Measurements from ENCODE around the gene HPDL.
A peak's percentile ranks its signal among the peaks of the same experiment; 100 is the strongest.

Gene HPDL

DNA sequence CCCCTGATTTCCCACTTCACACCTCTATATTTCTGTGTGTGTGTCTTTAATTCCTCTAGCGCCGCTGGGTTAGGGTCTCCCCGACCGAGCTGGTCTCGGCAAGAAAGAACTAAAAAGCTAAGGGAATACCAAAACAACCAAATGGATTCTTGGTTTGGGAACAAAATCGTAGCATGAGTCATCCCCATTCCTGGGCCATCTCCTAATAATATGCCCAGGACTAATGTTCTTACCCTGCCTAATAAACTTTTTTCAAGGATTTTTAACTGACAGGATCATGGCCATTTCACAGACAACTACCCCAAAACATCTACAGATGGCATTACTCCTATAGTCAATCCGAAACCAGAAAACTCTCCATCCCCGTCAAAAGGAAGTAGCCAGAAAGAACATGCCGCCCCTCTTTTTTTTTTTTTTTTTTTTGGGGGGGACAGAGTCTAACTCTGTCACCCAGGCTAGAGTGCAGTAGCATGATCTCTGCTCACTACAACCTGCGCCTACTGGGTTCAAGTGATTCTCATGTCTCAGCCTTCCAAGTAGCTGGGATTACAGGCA, 4.1 kb upstream of the HPDL start:
- DNase-seq (ENCODE audit: low spot score): no peak

DNA sequence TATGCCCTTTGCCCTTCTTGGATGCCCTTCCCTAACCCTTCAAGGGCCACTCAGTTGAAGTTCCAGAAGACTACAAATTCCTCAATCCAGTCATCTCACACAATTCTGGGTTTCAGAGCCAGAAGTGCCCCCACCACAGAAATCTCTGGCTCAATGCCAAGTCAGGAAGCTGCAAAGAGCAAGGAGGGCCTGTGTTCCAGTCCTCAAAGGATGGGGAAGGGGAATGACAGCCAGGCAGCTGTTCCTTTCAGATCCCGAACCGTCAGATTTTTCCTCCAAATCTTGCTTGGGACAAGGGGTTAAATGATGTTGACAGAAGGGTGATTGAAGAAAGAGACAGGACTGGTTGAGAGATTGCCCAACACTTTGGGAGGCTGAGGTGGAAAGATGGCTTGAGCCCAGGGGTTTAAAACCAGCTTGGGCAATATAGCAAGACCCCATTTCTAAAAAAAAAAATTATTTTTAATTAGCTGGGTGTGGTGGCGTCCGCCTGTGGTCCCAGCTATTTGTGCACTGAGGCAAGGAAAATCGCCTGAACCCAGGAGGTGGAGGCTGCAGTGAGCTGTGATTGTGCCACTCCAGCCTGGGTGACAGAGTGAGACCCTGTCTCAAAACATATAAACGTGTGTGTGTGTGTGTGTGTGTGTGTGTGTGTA, 716 bp upstream of the HPDL start:
- DNase-seq (ENCODE audit: low spot score): no peak

DNA sequence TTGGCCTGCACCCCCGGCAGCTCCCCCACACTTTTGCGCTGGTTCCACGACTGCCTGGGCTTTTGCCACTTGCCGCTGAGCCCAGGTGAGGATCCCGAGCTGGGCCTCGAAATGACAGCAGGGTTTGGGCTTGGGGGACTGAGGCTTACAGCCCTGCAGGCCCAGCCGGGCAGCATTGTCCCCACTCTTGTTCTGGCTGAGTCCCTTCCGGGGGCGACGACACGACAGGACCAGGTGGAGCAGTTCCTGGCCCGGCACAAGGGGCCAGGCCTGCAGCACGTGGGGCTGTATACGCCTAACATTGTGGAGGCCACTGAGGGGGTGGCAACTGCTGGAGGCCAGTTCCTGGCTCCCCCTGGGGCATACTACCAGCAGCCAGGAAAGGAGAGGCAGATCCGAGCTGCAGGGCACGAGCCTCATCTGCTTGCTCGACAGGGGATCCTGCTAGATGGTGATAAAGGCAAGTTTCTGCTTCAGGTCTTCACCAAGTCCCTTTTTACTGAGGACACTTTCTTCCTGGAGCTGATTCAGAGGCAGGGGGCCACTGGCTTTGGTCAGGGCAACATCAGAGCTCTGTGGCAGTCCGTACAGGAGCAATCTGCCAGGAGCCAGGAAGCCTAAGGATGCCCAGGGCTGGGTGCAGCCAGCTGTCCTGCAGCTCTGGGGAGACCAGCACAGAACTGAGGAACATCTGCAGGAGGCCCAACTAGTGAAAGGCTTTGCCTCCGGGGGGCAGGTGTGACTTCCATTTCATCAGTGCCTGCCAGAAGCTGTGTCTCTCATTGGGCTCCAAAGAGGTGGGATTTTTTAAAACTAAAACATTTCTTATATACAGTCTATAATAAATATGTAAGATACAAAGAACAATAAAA, 1.2 kb downstream of the HPDL start:
- DNase-seq (ENCODE audit: low spot score): no peak

DNA sequence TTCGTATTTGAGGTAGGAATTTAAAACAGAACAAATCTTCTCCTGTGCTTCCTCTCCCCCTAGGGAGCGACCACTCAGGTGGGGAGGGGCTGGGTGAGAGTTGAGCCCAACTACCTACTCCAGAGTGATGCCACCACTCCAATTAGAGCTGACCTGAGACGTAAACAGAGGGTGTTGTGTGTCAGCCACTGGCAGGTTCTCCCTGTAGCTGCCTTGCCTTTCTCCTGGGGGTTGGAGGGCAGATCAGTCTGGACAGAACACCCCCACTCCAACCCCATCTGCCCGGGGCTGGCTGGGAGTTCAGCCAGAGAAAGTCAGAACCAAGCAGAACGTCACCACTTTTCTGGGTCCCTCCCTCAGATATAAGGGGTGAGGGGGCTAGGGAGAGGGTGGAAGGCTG, 2.0 kb downstream of the HPDL start:
- no peak for DNase-seq (ENCODE audit: low spot score)

DNA sequence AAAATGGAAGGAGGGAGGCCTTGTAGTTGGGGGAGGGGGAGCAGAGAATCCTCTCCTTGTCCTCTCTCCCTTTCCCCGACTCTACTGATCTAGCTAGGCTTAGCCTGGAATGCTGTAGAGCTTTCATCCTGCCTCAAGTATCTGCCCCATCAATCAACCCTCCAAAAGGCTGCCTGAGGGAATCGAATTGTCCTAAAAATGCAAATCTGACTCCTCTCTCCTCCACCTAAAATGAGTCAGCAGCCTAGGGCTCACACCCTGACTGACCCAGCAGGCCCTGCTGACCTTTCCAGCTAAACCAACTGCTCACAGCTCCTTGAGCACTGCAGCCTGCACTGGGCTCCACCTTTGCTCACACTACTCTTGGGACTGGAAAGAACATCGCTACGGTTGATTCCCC, 2.8 kb downstream of the HPDL start:
- DNase-seq (ENCODE audit: low spot score): no peak

DNA sequence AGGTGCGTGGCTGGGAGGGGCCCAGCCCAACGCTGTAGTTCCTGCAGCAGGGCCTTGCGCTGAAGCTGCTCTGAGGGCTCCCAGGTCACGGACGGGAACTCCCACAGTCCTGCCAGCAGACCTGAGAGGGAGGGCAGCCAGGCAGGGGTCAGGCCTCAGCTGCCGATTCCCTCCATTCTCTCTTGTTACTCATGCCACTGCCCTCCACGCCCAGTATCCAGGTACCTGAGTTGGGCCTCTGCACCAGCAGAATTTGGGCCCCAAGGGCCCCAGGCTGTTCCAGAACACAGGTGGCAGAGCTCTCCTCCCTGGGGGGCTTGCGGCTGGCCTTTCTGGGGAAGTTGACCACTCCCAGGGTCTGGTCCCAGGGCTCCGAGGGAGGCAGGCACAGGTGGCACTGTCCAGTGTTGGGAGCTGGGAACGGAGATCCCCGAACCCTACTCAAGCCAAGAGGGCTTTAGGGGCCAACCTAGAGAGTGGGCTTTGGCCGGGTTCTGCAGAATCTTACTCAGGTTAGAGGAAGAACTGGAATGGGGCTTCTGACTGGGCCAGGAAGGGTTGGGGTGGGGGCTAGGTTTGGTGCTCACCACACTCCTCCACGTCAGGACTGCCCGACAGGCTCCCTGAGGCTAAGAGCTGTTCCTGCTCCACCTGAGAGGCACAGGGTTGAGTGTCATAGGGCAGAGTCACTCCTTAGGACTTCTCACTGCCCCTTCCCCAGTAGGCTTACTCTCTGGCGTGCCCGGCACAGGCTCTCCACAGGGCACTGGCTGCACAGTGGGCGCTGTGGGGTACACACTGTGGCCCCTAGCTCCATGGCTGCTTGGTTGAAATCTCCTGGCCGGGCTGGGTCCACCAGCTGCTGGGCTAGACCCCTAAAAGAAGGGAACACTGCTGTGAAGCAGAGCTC, 5.0 kb downstream of the HPDL start:
- DNase-seq (ENCODE audit: low spot score): no peak

DNA sequence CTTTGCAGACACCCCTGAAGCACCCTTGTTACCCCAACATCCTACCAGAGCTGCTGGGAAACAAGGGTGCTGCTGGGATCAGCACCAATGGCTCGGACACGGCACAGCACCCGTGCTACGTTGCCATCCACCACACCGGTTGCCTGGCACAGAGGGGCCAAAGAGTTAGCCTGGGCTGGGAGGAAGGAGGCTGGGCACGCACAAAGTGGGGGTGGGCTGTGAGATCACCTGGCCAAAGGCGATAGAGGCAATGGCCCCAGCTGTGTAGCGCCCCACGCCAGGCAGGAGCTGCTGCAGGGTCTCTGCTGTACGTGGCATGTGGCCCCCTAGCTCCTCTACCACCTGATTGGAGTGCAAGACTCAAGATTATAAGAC, 5.6 kb downstream of the HPDL start:
- no peak for DNase-seq (ENCODE audit: low spot score)

DNA sequence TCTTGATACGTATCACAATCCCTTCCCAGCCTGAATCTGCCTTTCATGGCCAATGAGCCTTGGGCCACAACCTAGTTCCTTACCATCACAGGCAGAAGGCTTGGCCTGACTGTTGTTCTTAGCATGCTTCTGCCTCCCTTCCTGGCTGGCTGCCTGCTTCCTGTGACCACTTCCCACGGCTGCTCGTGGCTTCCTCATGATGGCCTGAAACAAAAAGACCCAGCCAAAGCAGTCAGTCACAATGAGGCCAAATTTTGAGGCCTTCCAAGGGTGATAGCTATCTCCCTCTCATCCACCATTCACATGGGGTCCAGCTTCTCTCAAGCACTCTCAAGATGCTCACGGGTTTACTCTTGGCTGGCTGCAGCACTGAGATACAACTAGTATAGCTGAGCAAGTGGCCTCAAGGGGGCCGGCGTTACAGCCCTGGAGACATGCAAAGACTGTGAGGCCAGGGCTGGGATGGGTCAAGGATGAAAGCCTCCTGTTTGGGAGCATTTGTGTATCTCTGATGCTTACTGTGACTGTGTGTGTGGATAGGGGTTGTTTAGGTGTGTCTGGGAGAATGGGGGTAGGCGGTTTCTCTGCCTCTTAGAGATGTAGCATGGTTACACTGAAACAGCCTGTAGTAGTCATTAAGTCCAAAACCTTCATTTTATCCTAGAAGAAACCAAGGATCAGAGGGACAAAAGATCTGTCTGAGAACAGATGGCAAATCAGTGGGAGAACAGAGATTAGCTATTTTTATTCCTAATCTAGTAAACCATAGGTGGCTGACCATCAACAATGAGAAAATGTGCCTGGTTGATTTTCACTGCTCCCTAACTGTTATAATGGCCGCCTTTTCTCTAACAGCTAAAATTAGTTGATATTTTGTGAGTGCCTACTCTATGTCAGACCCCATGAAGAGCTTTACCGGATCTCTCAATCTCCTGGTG, 7.9 kb downstream of the HPDL start:
- DNase-seq (ENCODE audit: low spot score): no peak

DNA sequence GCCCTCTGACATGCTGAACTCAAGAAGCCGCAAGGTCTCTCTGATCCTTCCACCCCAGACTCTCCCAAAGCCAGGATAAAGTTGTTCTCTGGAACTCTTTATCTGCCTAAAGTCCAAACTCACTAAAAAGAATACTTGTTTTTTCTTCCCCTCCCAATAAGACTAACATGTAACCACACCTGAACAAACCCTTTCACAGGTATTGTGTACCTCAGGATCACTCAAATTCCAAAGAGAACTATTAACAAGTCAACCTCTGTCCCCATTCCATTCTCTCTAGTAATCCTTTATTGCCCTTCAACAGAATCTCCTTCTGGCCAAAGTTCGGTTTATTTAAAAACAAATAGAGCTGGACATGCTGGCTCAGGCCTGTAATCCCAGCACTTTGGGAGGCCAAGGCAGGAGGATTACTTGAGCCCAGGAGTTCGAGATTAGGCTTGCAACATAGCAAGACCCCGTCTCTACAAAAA, 9.2 kb downstream of the HPDL start:
- no peak for DNase-seq (ENCODE audit: low spot score)

DNA sequence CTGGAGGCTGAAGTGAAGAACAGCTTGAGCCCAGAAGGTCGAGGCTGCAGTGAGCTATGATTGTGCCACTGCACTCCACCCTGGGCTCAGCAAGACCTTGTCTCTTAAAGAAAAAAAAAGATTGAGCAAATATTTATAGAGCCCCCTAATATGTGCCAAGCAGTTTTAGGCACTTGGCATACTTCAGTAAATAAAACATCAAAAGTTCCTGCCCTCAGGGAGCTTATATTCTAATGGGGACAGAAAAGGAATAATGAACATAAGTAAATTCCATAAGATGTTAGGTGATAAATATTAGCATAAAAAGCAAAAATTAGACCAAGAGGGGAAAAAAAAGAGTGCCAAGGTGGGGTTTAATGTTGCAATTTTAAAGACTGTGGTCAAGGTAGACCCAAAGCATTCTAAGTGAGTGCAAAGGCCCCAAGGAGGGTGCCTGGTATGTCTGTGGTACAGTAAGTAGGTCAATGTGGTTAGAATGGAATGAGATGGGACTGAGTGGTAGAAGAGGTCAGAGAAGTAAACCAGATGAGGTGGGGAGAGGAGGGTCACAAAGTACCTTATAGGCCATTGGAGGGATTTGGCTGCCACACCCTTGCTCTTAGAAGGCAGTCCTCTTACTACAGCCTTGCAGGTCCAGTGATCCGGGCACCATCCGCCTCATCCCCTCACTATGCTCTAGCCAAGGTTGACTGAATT, 11.1 kb downstream of the HPDL start:
- DNase-seq (ENCODE audit: low spot score): no peak

DNA sequence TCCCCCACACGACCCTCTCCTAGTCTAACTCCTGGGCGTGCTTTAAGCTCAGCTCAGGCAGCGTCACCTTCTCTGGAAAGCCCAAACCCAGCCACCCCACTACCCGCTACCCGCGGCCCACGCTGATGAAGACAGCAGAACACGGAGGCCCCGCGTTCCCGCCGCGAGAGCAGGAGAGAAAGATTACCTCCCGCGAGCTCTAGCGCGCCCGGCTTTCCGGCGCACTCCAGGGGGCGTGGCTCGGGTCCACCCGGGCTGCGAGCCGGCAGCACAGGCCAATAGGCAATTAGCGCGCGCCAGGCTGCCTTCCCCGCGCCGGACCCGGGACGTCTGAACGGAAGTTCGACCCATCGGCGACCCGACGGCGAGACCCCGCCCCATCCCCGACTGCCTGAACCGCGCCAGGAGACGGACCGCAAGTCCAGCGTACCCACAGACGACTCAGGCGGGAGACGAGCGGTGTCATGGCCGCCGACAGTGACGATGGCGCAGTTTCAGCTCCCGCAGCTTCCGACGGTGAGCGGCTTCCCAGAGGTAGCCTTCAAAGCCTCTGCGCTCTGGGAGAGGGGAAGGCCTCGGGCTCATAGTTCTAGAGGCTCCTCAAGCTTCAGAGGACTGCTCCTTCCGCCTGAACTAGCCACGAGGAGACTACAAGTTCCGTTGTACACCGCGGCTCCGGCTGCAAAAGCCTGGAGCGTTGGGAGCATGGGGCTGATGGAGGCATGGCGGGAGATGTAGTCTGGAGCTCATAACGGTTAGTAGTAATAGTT, 13.3 kb downstream of the HPDL start, which contains the start of the genes MUTYH and TOE1:
MUTYH (minus strand) TSS at position 652 of the 770 bp plus-strand sequence. CDS start 5,935 bp downstream, outside the sequence.
TOE1 (plus strand) TSS at position 382 of the 770 bp plus-strand sequence; CDS start at position 465, 83 bp downstream.
- DNase-seq (ENCODE audit: low spot score): peak; percentile 81

DNA sequence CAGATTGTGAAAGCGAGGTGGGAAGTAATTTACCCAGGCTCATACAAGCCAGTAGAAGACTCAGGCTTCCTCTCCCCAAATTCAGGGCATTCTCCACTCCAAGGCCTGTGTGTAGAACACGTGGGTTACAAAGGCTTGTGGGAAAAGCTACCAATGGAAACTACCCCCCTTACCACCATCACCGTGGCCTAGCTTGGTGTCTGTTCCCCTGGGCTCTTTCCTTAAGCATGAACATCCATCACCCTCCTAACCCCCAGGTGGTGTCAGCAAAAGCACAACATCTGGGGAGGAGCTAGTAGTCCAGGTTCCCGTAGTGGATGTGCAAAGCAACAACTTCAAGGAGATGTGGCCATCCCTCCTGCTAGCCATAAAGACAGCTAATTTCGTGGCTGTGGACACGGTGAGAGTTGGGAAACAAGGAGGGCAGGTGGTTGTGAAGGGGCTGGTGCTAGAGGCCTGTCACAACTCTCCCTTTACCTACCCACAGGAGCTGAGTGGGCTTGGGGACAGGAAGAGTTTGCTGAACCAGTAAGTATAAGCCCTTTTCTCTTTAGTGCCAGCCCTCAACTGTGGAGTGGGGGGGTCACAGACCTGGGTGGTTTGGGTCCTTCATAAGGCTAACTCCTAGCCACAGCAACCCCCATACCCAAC, 14.2 kb downstream of the HPDL start:
- DNase-seq (ENCODE audit: low spot score): no peak

DNA sequence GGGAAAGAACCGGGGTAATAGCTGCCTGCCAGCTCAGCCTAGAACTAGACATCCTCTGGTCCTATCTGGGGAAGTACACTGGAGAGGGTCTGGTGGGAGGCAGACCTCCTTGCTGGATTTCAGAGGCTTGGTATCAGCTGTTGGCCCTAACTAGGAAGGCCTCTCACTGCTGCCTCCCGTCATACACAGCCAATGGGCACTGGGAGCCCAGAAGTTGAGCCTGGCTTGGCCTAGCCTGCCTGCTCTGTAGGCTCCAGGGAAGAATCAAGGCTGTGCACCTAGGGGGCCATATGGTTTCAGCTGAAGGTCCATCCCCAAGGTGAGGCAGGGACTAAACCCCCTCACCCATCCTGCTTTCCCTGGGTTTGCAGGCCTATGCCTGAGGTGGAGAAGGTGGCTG, 17.8 kb downstream of the HPDL start:
- no peak for DNase-seq (ENCODE audit: low spot score)

DNA sequence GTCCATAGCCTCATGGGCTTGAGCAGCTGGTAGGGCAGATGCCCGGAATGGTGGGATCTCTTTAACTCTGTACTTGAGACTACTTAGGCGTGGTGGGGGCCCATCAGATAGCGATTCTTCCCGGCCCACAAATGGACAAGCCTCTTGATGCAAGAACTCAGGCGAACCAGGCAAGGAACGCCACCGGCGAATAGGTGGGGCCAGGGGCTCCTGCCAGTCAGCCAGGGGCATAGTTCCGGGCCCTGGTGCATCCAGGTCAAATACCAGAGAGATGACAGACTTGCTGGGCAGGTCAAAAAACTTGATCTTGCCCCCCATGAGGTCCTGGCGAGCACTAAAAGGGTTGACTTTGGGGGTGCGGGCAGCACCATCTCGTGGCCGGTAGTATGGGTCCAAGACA, 18.3 kb downstream of the HPDL start:
- DNase-seq (ENCODE audit: low spot score): no peak

DNA sequence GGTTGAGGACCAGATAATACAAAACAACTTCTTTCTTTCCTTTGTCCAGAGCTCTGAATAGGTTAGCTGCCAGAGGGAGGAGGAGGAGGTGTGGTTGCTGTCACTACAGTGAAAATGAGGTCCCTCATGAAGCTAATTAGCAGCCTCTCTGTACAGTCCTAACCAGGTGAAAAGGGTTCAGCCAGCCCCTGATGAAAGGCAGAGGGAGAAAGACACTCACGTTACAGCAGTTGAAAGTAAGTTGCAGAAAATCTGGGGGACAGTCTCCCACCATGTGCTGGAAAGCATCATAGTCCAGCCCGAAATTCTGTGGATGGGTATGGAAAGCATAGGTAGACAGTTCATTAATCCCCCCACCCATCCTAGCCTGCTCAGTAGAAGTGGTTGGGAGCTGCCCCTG, 19.8 kb downstream of the HPDL start:
- no peak for DNase-seq (ENCODE audit: low spot score)

DNA sequence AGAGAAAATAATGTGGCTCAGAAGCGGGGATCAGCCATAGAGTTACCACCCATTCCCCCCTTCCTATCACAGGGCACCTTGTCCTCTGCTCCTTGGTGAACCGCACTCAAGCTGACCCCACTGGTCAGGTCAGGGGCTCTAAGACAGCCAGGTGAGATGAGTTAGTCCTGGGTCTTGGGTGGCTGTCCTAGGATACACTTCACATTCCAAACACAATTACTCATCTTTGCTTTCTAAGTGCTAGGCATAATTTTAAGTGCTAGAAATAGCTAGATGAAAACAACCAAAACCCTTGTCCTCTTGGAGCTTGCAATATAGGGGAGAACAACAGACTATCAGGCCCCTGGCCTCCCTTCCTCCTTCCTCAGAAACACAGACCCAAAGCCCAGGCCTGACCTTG, 21.3 kb downstream of the HPDL start:
- DNase-seq (ENCODE audit: low spot score): no peak

DNA sequence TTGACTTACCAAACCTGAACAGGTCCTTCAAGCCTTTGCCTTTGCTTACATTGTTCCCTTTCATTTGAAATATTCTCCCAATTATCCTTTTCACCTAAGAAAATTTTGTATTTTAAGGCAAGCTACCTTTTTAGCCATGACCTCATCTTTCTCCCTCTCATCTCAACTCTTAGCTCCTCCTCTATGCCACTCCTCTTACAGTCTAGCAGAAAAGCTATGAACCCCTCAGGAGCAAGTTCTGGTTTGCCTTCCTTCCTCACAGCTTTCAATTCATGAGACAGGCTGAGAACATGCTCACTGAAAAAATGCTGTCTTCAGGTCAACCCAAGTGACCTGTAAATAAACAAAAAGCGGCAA, 21.9 kb downstream of the HPDL start:
- no peak for DNase-seq (ENCODE audit: low spot score)

DNA sequence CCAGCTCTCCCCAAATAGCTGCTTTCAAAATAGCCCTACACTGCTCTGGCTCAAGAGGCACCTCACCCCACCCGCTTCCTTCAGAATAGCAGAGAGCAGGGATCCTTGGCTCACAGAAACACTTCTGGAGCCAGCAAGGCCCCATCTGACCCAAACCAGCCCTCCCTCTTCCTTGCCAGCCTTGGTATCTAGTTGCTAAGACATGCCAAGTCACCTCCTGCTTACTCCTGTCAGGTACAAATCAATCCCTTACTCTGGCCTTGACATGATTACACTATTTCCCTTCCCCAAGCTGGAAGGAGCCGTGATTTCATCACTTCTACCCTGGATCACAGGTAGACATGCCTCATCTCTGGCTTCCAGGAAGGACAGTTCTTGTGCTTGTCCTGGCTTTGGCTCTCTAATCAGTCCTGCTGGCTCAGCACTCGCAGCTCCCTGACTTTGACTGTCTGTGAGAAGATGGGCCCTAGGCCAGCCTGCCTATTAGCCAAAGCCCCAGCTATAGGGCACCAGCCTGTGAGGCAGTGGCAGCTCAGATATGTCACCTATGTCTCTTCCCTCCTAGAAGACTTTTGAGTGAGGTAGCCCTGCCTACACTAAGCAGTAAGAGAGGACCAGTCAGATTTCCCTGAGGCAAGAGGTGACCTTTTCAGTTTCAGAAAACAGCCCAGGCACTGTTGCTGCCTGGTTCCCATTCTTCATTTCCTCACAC, 22.4 kb downstream of the HPDL start:
- no peak for DNase-seq (ENCODE audit: low spot score)
